C4-2B (cell line): ENCODE measurements around the gene LENG1.

Experiments
- ZFX ChIP-seq: fragments of 450-650 bp; IDR thresholded peaks from 2 replicates; pipeline ENCODE4 v1.6.1; 2017
- TF ChIP-seq, protein P1 (sequence below): fragments of 450-650 bp; conservative IDR thresholded peaks from 2 replicates; pipeline ENCODE4 v1.5.1; 2017; ENCODE audit warnings: mild to moderate bottlenecking

DNA sequence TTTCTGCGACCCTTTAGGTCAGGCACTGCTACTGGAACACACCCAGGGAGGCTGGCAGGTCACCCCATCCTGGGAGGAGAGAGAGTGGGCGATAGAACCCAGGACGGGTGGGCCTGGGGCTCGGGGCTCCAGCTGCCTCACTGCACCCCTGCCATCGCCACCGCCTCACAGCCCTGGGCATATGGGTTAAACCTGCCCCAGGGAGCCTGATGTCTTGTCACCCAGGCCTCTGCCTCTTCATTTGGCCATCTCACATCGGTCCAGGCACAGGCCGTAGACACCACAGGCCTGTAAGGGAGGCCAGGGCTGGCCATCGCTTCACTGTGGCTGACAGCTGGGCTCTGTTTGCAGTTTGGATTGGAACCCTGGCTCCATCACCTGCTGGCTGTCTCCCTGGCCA is 33.8 kb downstream of the LENG1 start:
- TF ChIP-seq, protein P1, sequence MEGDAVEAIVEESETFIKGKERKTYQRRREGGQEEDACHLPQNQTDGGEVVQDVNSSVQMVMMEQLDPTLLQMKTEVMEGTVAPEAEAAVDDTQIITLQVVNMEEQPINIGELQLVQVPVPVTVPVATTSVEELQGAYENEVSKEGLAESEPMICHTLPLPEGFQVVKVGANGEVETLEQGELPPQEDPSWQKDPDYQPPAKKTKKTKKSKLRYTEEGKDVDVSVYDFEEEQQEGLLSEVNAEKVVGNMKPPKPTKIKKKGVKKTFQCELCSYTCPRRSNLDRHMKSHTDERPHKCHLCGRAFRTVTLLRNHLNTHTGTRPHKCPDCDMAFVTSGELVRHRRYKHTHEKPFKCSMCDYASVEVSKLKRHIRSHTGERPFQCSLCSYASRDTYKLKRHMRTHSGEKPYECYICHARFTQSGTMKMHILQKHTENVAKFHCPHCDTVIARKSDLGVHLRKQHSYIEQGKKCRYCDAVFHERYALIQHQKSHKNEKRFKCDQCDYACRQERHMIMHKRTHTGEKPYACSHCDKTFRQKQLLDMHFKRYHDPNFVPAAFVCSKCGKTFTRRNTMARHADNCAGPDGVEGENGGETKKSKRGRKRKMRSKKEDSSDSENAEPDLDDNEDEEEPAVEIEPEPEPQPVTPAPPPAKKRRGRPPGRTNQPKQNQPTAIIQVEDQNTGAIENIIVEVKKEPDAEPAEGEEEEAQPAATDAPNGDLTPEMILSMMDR, result no peak
- TF ChIP-seq ZFX, result no peak
